Spleen (tissue), 11 donors: ENCODE measurements around the gene PEAR1. TPM values are rescaled to one million over a fixed set of nuclear protein-coding genes. Genes with fewer than 3 reads are reported as not detected.
A peak's percentile ranks its signal among the peaks of the same experiment; 100 is the strongest.

Experiments
- DNase-seq: peaks from one replicate; pipeline ENCODE4 v3.0.0-alpha.2; 2020
- H3K27ac ChIP-seq, 8 donors: fragments of 200-600 bp; sonication (generic) in 7 of 8; 1 replicate in 4 of 8; 2 replicates in 4 of 8; pipeline versions ENCODE4 v1.5.0 to v1.8.0; 2016 to 2021; ENCODE audit warnings: inconsistent platforms in 4 of 8, mild to moderate bottlenecking in 4 of 8, moderate library complexity in 1 of 8
- H3K27me3 ChIP-seq, 7 donors: fragments of 200-600 bp; sonication (generic) in 6 of 7; replicated peaks in 1 of 7; 1 replicate in 4 of 7; 2 replicates in 3 of 7; pipeline versions ENCODE4 v1.5.0 to v1.8.0; 2016 to 2021; ENCODE audit warnings: inconsistent platforms in 3 of 7, mild to moderate bottlenecking in 1 of 7
- H3K36me3 ChIP-seq, 6 donors: fragments of 200-600 bp; sonication (generic) in 5 of 6; 1 replicate in 4 of 6; 2 replicates in 2 of 6; pipeline versions ENCODE4 v1.5.0 to v1.8.0; 2016 to 2021; ENCODE audit warnings: inconsistent platforms in 2 of 6
- H3K4me1 ChIP-seq, 6 donors: fragments of 200-600 bp; sonication (generic) in 5 of 6; 1 replicate in 3 of 6; 2 replicates in 3 of 6; pipeline versions ENCODE4 v1.5.0 to v1.8.0; 2016 to 2021; ENCODE audit warnings: inconsistent platforms in 3 of 6
- H3K4me3 ChIP-seq, 8 donors: fragments of 200-600 bp; sonication (generic) in 7 of 8; 1 replicate in 4 of 8; 2 replicates in 4 of 8; pipeline versions ENCODE4 v1.5.0 to v1.8.0; 2016 to 2021; ENCODE audit warnings: inconsistent platforms in 4 of 8, mild to moderate bottlenecking in 4 of 8, moderate library complexity in 2 of 8
- H3K9me3 ChIP-seq, 8 donors: fragments of 200-600 bp; sonication (generic) in 7 of 8; 1 replicate in 4 of 8; 2 replicates in 4 of 8; pipeline versions ENCODE4 v1.5.0 to v1.8.0; 2016 to 2021; ENCODE audit warnings: inconsistent platforms in 4 of 8
- CTCF ChIP-seq, 11 experiments: fragments of 200-600 bp in 7 of 11; fragments of 450-650 bp in 4 of 11; sonication (generic) in 4 of 11; IDR thresholded peaks in 8 of 11; conservative IDR thresholded peaks in 3 of 11; 1 replicate in 7 of 11; 2 replicates in 4 of 11; pipeline versions ENCODE4 v1.4.0 to v1.8.0; 2016 to 2021; ENCODE audit warnings: antibody characterized with exemption in 11 of 11, inconsistent platforms in 4 of 11, mild to moderate bottlenecking in 1 of 11
- POLR2A ChIP-seq, 3 donors: fragments of 450-650 bp; IDR thresholded peaks; one replicate each; pipeline ENCODE4 v1.5.1; 2017; ENCODE audit warnings: antibody characterized with exemption in 3 of 3, mild to moderate bottlenecking in 1 of 3
- POLR2AphosphoS5 ChIP-seq, 3 donors: sonication (generic); formaldehyde crosslinking; IDR thresholded peaks; one replicate each; pipeline ENCODE4 v1.5.1; 2017; ENCODE audit warnings: antibody characterized with exemption in 3 of 3
- WGBS, 5 donors: extraction: QIAGEN DNeasy Blood & Tissue Kit in 3 of 5; methylation state at CpG; one replicate each; pipeline versions ENCODE4 v1.1.5 to v1.1.7; 2013 to 2018; 5-methylcytosine and 5-hydroxymethylcytosine counted together
- intact Hi-C: fragments of 100-400 bp; cut with DNase I; formaldehyde crosslinking; loops from one replicate; pipeline ENCODE4 v1.15.0; 2023; ENCODE audit warnings: low total_unique reads
- polyA plus RNA-seq, 3 donors: library from polyadenylated mRNA; stranded (reverse); fragments of 200-250 nt; gene quantifications; one replicate each; pipeline ENCODE4 v1.2.1, GENCODE V29; 2013
- total RNA-seq, 7 donors: library from RNA; depleted of rRNA in 3 of 7; stranded (reverse); fragments of >200 nt in 3 of 7; fragmentation: NEBNext Ultra II Directional in 4 of 7; extraction: Animal tissue kit (Norgen Biotek cat#: 25700) in 4 of 7; gene quantifications; one replicate each; pipeline versions ENCODE4 v1.1.0 to v1.2.1, GENCODE V29; 2016 to 2021
- donor health status: healthy with polysubstance abuse.
- donor health status: DM: no; HTN: no; CAD: no; lungs with moderate emphysema.
- donor health status: DM: no; HTN: no; CAD: no.
- donor health status: Bipolar disorder and iron deficiency.
- donor health status: healthy.
- donor health status: DM: no; HTN: no; CAD: no.
- donor health status: DM: yes; HTN: yes; CAD: no.

PEAR1 gene
- total and polyA plus RNA-seq, 10 donors = 1.4 to 28.3 (median 20.2) TPM

DNA sequence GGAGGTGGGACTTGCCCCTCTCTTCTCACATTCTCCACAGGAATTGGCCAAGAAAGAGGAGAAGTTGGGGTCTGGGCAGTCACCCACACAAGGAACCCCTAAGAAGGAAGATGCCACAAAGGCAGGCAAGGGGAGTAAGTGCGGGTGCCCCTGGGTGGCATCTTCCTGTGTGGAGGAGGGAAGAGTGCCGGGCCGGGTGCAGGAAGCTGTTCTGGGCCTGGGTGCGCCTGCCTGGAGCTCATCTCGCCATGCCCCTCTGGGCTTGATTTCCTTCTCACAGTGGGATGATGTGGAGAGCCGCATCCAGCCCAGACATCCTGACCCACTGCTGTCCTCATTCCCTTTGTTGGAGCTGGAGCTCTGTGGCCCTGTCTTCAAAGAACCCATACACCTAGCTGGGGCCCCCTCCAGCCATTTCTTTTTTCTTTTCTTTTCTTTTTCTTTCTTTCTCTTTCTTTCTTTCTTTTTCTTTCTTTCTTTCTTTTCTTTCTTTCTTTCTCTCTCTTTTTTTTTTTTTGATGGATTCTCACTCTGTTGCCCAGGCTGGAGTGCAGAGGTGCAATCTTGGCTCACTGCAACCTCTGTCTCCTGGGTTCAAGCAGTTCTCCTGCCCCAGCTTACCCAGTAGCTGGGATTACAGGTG, 36.2 kb downstream of the PEAR1 start:
- DNase-seq = peak; percentile 39
- H3K4me3 ChIP-seq = no peak overlapping the region
- 54 to 72% (median 61%) methylated on average over 5 to 6 of the region's 6 CpGs for WGBS, 5 donors
- H3K36me3 ChIP-seq = peaks cover 0 to 4% (median 0%) of the 10 kb centered on the region in 6 donors
- peaks cover 5 to 34% (median 18%) of the 10 kb centered on the region in 6 donors for H3K4me1 ChIP-seq
- intact Hi-C loops = no loop called here
- H3K27ac ChIP-seq = no peak overlapping the region
- TF ChIP-seq POLR2A (IDR thresholded peaks at IDR 0.05) = no peak
- TF ChIP-seq CTCF (IDR thresholded peaks at IDR 0.05 in 8 of 11, conservative IDR thresholded peaks at IDR 0.05 in 3 of 11) = no peak
- TF ChIP-seq POLR2AphosphoS5 (IDR thresholded peaks at IDR 0.05) = no peak
- no peaks in the 10 kb centered on the region for H3K9me3 ChIP-seq
- peaks cover 0 to 67% (median 31%) of the 10 kb centered on the region in 7 donors for H3K27me3 ChIP-seq

DNA sequence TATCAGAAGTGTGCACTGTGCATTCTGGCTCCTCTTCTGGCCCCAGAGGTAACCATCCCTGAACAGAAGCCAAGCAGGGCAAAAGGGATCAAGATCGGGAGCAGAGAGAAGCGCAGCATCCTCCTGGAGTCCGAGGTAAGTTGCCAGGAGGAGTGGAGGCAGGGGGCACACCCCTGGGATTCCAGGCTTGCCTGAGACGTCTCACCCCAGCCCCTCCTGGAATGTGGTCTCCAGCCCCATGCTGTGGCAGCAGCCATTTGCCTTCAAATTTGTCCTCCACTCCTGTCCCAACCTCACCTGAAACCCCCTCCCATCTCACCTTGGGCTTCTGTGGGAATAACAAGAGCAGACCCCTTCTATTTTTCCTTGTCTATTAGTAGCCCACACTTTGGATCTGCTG, 37.0 kb downstream of the PEAR1 start:
- 58 to 78% (median 72%) methylated on average over 2 to 4 of the region's 4 CpGs for WGBS, 5 donors

GRCh38 chr1:156931211-156931952, 37.9 kb downstream of the PEAR1 start:
- Histone ChIP-seq H3K4me1 (peaks cover 5 to 28% (median 18%) of the 10 kb centered on the region in 6 donors), H3K9me3 (no peaks in the 10 kb centered on the region), H3K27ac (peak overlapping the region in 1 of 8 donors; percentile 35), H3K36me3 (peaks cover 0 to 21% (median 5%) of the 10 kb centered on the region in 6 donors), H3K4me3 (no peak overlapping the region), H3K27me3 (peaks cover 0 to 51% (median 25%) of the 10 kb centered on the region in 7 donors)
- DNase-seq = peak; percentile 45
- 48 to 60% (median 53%) methylated on average over 11 of the region's 11 CpGs for WGBS, 5 donors
- intact Hi-C loops = no loop called here
- TF ChIP-seq POLR2AphosphoS5 (IDR thresholded peaks at IDR 0.05) = no peak
- TF ChIP-seq CTCF (IDR thresholded peaks at IDR 0.05 in 8 of 11, conservative IDR thresholded peaks at IDR 0.05 in 3 of 11) = no peak
- no peak for TF ChIP-seq POLR2A (IDR thresholded peaks at IDR 0.05)

More for the DNA sequence above, 37.0 kb downstream of the PEAR1 start:
- H3K27ac ChIP-seq = no peak overlapping the region
- H3K4me3 ChIP-seq = no peak overlapping the region
- peaks cover 0 to 60% (median 25%) of the 10 kb centered on the region in 7 donors for H3K27me3 ChIP-seq
- no peaks in the 10 kb centered on the region for H3K9me3 ChIP-seq
- peaks cover 5 to 34% (median 18%) of the 10 kb centered on the region in 6 donors for H3K4me1 ChIP-seq
- intact Hi-C loops = no loop called here
- TF ChIP-seq CTCF (IDR thresholded peaks at IDR 0.05 in 8 of 11, conservative IDR thresholded peaks at IDR 0.05 in 3 of 11) = no peak
- DNase-seq = no peak
- H3K36me3 ChIP-seq = peaks cover 0 to 12% (median 3%) of the 10 kb centered on the region in 6 donors
